BLaER1 treated with 17β-estradiol and CSF1 and Interleukin-3, amounts not matched to agents 10 nM and 100 nM (cell line): ENCODE data around the gene C11orf86.
A peak's percentile ranks its signal among the peaks of the same experiment; 100 is the strongest.

Experiments used
- H3K27ac ChIP-seq, 11 experiments: shearing (Covaris generic); formaldehyde crosslinking; 2 replicates each; pipeline ENCODE4 v1.8.1; 2022
- H3K27me3 ChIP-seq, 11 experiments: shearing (Covaris generic); formaldehyde crosslinking; 2 replicates each; pipeline ENCODE4 v1.8.1; 2022
- H3K36me3 ChIP-seq, 11 experiments: shearing (Covaris generic); formaldehyde crosslinking; 2 replicates each; pipeline ENCODE4 v1.8.1; 2022
- H3K4me1 ChIP-seq, 10 experiments: shearing (Covaris generic); formaldehyde crosslinking; 2 replicates each; pipeline ENCODE4 v1.8.1; 2022
- H3K4me2 ChIP-seq, 11 experiments: shearing (Covaris generic); formaldehyde crosslinking; 2 replicates each; pipeline ENCODE4 v1.8.1; 2022
- H3K4me3 ChIP-seq, 10 experiments: shearing (Covaris generic); formaldehyde crosslinking; 2 replicates each; pipeline ENCODE4 v1.8.1; 2022
- H3K9ac ChIP-seq, 11 experiments: shearing (Covaris generic); formaldehyde crosslinking; 2 replicates each; pipeline ENCODE4 v1.8.1; 2022
- H3K9me3 ChIP-seq, 11 experiments: shearing (Covaris generic); formaldehyde crosslinking; replicated peaks in 1 of 11; 2 replicates each; pipeline ENCODE4 v1.8.1; 2022
- H4K20me1 ChIP-seq, 11 experiments: shearing (Covaris generic); formaldehyde crosslinking; 2 replicates each; pipeline ENCODE4 v1.8.1; 2022
- Cebpa-rat ChIP-seq, 11 experiments: shearing (Covaris generic); IDR thresholded peaks; 2 replicates each; pipeline ENCODE4 v1.8.1; 2022

Gene C11orf86

GRCh38 chr11:67010296-67010905, 35.3 kb downstream of the C11orf86 start:
- Histone ChIP-seq H3K4me1 (peaks cover 0 to 7% (median 0%) of the 10 kb centered on the region in 10 experiments; a peak in 1 of 20 replicates), H3K36me3 (no peaks in the 10 kb centered on the region), H3K4me3 (no peak overlapping the region), H3K9me3 (no peaks in the 10 kb centered on the region), H3K27me3 (no peaks in the 10 kb centered on the region; a peak in 1 of 22 replicates), H4K20me1 (peaks cover 0 to 7% (median 0%) of the 10 kb centered on the region in 11 experiments; a peak in 2 of 22 replicates), H3K9ac (no peak overlapping the region), H3K27ac (no peak overlapping the region), H3K4me2 (no peak overlapping the region)
- TF ChIP-seq Cebpa-rat (IDR thresholded peaks at IDR 0.05), result no peak

DNA sequence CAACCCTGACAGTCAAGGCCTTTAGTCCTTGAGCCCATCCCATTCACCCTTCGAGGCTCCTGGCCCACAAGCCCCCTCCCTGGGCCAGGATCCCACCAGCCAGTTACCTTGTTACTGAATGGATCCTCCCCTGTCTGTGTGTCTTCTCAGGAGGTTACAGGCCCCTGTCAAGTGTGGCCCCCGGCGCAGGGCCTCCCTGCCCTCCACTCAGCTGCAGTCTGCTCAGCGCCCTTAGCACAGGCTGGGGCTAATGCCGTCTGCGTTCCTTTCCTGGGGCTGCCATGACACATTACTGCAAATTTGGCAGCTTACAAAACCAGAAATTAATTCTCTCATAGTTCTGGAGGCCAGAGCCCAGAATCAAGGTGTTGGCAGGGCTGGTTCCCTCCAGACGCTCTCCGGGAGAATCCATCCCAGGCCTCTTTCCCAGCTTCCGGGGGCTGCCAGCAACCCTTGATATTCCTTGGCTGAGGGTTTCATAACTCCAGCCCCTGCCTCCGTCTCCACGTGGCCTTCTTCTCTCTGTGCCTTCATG, 38.5 kb downstream of the C11orf86 start:
- Histone ChIP-seq H3K36me3 (no peaks in the 10 kb centered on the region), H3K4me3 (no peak overlapping the region), H3K27ac (no peak overlapping the region), H3K9ac (no peak overlapping the region), H4K20me1 (peaks cover 0 to 7% (median 0%) of the 10 kb centered on the region in 11 experiments; a peak in 2 of 22 replicates), H3K4me2 (no peak overlapping the region), H3K4me1 (peaks cover 0 to 10% (median 8%) of the 10 kb centered on the region in 10 experiments; a peak in 15 of 20 replicates), H3K27me3 (no peaks in the 10 kb centered on the region; a peak in 2 of 22 replicates), H3K9me3 (no peaks in the 10 kb centered on the region)
- no peak for TF ChIP-seq Cebpa-rat (IDR thresholded peaks at IDR 0.05)

DNA sequence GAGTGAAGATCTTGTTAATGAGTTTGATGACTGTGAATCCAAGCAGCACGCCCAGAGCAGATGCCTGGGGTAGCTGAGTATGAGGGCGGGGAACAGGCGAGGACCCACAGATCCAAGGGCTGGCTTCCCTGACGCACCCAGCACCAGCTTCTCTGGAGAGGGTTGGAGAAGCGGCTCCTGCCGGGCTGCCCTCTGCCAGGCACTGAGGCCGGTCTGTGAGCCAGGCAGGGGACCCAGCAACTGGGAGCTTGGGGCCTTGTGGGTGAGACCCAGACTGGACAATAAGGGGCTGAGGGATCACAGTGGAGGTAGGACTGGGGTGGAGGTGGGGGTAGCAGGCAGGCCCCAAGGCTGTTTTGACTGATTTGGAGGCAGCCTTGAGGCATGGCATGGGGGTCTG, 39.2 kb downstream of the C11orf86 start:
- H3K4me3 ChIP-seq, result no peak overlapping the region

DNA sequence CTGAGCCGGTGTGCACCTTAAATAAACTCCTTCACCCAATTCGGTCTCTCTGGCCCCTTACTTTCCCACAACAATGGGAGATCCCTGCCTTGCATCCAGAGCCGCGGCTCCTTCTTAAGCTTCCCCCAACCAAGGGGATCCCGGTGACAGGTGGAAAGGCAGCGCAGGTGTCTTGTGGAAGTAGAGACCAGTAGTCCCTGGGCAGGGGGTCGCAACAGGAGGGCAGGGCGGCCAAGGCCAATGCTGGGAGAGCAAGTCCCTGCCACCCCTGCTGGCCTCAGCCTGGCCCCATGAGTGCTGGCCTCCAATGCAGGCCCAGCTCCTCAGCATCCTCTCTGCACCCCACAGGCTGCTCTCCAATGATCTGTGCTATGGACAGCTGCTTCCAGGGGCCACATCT, 39.9 kb downstream of the C11orf86 start:
- Histone ChIP-seq H3K9ac (no peak overlapping the region), H3K27ac (no peak overlapping the region), H4K20me1 (peaks cover 0 to 10% (median 0%) of the 10 kb centered on the region in 11 experiments; a peak in 3 of 22 replicates), H3K9me3 (0 out of 22 replicates have a peak, but pooled peaks cover 0 to 6% (median 0%) of the 10 kb centered on the region in 11 experiments), H3K4me3 (no peak overlapping the region), H3K27me3 (peaks cover 0 to 7% (median 0%) of the 10 kb centered on the region in 11 experiments; a peak in 5 of 22 replicates), H3K36me3 (no peaks in the 10 kb centered on the region), H3K4me1 (peaks cover 0 to 10% (median 8%) of the 10 kb centered on the region in 10 experiments; a peak in 15 of 20 replicates), H3K4me2 (no peak overlapping the region)
- no peak for TF ChIP-seq Cebpa-rat (IDR thresholded peaks at IDR 0.05)

More for the DNA sequence above, 39.2 kb downstream of the C11orf86 start:
- Histone ChIP-seq H4K20me1 (peaks cover 0 to 7% (median 0%) of the 10 kb centered on the region in 11 experiments; a peak in 2 of 22 replicates), H3K4me2 (no peak overlapping the region), H3K4me1 (peaks cover 0 to 10% (median 8%) of the 10 kb centered on the region in 10 experiments; a peak in 15 of 20 replicates), H3K27ac (no peak overlapping the region), H3K36me3 (no peaks in the 10 kb centered on the region), H3K9me3 (0 out of 22 replicates have a peak, but pooled peaks cover 0 to 6% (median 0%) of the 10 kb centered on the region in 11 experiments), H3K27me3 (peaks cover 0 to under 1% (median 0%) of the 10 kb centered on the region in 11 experiments; a peak in 3 of 22 replicates), H3K9ac (no peak overlapping the region)
- no peak for TF ChIP-seq Cebpa-rat (IDR thresholded peaks at IDR 0.05)

DNA sequence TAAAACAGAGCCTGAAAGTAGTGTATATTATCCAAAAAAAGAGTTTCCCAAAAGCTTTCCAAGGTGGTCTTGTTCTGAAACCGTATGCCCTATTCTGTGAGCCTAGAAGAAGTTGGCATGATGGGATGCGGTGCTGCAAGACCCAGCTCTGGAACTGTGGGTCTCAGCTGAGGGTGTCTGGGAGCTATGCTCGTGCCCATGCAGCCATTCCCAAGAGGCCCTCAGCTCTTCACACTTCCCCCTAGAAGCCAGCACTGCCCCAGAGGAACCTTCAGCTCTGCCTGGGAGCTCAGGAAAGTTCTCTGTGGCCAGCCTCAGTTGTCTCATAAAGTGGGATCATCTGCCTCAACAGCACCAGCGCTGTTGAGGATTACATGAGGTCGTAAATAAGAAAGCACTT, 41.4 kb downstream of the C11orf86 start:
- Histone ChIP-seq H3K9ac (no peak overlapping the region), H3K4me1 (peaks cover 0 to 10% (median 8%) of the 10 kb centered on the region in 10 experiments; a peak in 15 of 20 replicates), H3K4me2 (peak overlapping the region in 6 of 11 experiments; percentile 2 to 42 (median 19); a peak in 6 of 22 replicates), H4K20me1 (peaks cover 0 to 26% (median 0%) of the 10 kb centered on the region in 11 experiments; a peak in 6 of 22 replicates), H3K9me3 (0 out of 22 replicates have a peak, but pooled peaks cover 0 to 6% (median 0%) of the 10 kb centered on the region in 11 experiments), H3K27me3 (peaks cover 0 to 22% (median 11%) of the 10 kb centered on the region in 11 experiments; a peak in 14 of 22 replicates), H3K27ac (no peak overlapping the region), H3K4me3 (no peak overlapping the region), H3K36me3 (no peaks in the 10 kb centered on the region)
- no peak for TF ChIP-seq Cebpa-rat (IDR thresholded peaks at IDR 0.05)

- H3K9ac ChIP-seq, result no peak overlapping the region
- peaks cover 18 to 38% (median 29%) of the 10 kb centered on the region in 10 experiments for H3K4me1 ChIP-seq
- no peak overlapping the region for H3K4me3 ChIP-seq
- no peak overlapping the region for H3K27ac ChIP-seq
- H4K20me1 ChIP-seq, result peaks cover 0 to 58% (median 28%) of the 10 kb centered on the region in 11 experiments; a peak in 18 of 22 replicates
- no peak overlapping the region for H3K4me2 ChIP-seq
- no peaks in the 10 kb centered on the region for H3K36me3 ChIP-seq
- peaks cover 41 to 66% (median 53%) of the 10 kb centered on the region in 11 experiments for H3K27me3 ChIP-seq
- no peak for TF ChIP-seq Cebpa-rat (IDR thresholded peaks at IDR 0.05)
- H3K9me3 ChIP-seq, result 0 out of 22 replicates have a peak, but pooled peaks cover 0 to 6% (median 0%) of the 10 kb centered on the region in 11 experiments
These were observed 45.8 kb downstream of the C11orf86 start for GRCh38 chr11:67020949-67021348.

DNA sequence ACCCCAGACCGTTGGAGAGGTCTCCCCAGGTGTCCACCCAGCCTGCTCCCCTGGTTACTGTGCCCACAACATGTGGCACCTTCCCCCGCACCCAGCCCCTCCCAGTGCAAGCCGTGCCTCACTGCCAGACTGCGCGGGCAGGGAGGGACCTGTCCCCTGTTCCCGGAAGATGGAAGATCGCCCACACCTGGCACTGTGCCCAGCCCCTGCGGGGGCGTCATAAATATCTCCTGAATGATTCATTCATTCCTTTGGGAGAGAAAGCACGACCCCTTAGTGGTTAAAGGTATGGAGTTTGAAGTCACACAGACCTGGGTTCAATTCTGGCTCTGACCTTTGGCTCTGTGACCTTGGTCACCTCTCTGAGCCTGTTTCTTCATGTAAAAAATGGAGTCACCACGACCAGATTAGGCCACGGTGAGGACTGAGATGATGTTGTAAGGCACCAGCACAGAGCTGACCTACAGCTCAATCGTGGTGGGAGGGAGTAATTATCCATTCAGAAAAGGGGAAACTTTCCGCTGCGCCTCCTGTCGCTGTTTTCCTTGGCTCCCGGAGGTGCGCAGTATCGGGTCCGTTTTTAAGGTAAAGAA, 47.3 kb downstream of the C11orf86 start:
- H4K20me1 ChIP-seq, result peaks cover 0 to 73% (median 28%) of the 10 kb centered on the region in 11 experiments; a peak in 18 of 22 replicates
- no peak overlapping the region for H3K9ac ChIP-seq
- no peak for TF ChIP-seq Cebpa-rat (IDR thresholded peaks at IDR 0.05)
- no peaks in the 10 kb centered on the region for H3K36me3 ChIP-seq
- H3K4me3 ChIP-seq, result no peak overlapping the region
- H3K9me3 ChIP-seq, result 0 out of 22 replicates have a peak, but pooled peaks cover 0 to 6% (median 0%) of the 10 kb centered on the region in 11 experiments
- no peak overlapping the region for H3K4me2 ChIP-seq
- H3K4me1 ChIP-seq, result peaks cover 21 to 31% (median 24%) of the 10 kb centered on the region in 10 experiments
- H3K27ac ChIP-seq, result no peak overlapping the region
- peaks cover 43 to 79% (median 63%) of the 10 kb centered on the region in 11 experiments for H3K27me3 ChIP-seq

DNA sequence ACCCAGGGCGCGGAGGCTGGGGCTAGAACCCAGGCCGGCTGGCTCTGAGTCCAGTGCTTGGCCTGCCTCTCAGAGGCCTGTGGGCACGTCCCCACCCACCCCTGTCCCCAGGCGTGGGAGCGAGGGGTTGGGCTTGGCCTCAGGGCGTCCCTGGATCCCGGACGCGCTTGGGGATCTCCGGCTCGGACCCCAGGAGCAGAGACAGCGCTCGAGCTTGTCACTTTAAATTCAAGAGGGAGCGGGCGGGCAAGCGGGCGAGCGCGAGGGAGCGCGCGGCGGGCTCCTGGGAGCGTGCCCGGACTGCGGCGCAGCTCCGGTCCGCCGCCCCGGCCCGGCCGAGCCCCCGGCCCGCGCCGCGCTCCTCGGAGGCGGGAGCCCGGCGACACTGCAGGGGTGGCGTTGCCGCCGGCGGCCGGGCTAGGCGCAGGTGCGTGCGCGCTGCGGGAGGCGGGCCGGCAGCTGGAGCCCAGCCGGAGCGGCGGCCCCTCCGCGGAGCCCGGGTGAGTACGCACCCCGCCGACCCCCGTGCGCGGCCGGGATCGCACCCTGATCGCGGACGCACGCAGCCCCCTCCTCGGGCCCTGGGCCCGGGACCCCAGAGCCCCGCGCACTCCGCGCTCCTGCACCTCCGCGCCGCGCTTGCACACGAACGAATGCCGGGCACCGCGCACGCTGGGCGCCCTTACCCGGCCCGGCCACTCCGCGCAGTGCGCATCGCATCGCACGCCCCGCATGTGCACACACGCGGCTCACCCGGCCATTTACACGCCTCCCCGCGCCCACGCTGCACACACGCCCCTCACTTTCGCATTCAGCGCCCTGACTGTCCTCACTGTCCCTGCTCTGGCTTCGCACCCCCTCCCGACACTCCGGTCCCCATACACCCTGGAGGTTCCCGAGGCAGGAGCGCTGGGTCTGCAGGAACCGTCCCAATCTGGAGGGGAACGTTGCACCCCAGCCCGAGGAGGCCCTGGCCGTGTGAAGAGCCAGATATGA, 48.2 kb downstream of the C11orf86 start, which contains the start of gene SYT12:
Gene SYT12, plus strand, starts transcription at position 174 of the 996 bp plus-strand sequence. CDS start 7,011 bp downstream, outside the sequence.
- Histone ChIP-seq H3K27ac (no peak within 1 kb of the TSS), H3K27me3 (peaks cover 43 to 87% (median 63%) of the 10 kb centered on the region in 11 experiments), H3K9me3 (0 out of 22 replicates have a peak, but pooled peaks cover 0 to 6% (median 0%) of the 10 kb centered on the region in 11 experiments), H4K20me1 (peaks cover 0 to 81% (median 28%) of the 10 kb centered on the region in 11 experiments; a peak in 18 of 22 replicates), H3K9ac (no peak within 1 kb of the TSS), H3K36me3 (no peaks in the 10 kb centered on the region), H3K4me2 (peak within 1 kb of the TSS; percentile 49 to 84 (median 72)), H3K4me3 (no peak within 1 kb of the TSS), H3K4me1 (peaks cover 27 to 39% (median 32%) of the 10 kb centered on the region in 10 experiments)
- no peak for TF ChIP-seq Cebpa-rat (IDR thresholded peaks at IDR 0.05)
